Cardiac fibroblast (primary cell): Measurements from ENCODE around the gene STYXL1.

Experiments
- DNase-seq, 2 donors: peaks; one replicate each; pipeline versions ENCODE4 v3.0.0 to v3.0.0-alpha.2; 2010; ENCODE audit warnings: low read depth in 2 of 2
- H3K4me3 ChIP-seq, 2 donors: replicated peaks in 1 of 2; 1 replicate in 1 of 2; 2 replicates in 1 of 2; pipeline ENCODE4 v1.5.1; 2011; ENCODE audit warnings: low read depth in 2 of 2, low read length in 2 of 2, mild to moderate bottlenecking in 2 of 2, moderate library complexity in 1 of 2
- CTCF ChIP-seq: IDR thresholded peaks from one replicate; pipeline ENCODE4 v1.5.1; 2011; ENCODE audit warnings: low read depth, mild to moderate bottlenecking, low read length, inconsistent platforms

STYXL1 gene

GRCh38 chr7:75987026-75987804, 60.6 kb downstream of the STYXL1 start:
- no peak overlapping the region for H3K4me3 ChIP-seq
- DNase-seq = no peak
- no peak for TF ChIP-seq CTCF

GRCh38 chr7:75986147-75986781, 61.5 kb downstream of the STYXL1 start:
- no peak overlapping the region for H3K4me3 ChIP-seq
- no peak for DNase-seq
- TF ChIP-seq CTCF = no peak

- DNase-seq = no peak
- TF ChIP-seq CTCF = no peak
- no peak overlapping the region for H3K4me3 ChIP-seq
Measured at GRCh38 chr7:75985518-75986146, 62.2 kb downstream of the STYXL1 start.

- no peak for DNase-seq
- no peak overlapping the region for H3K4me3 ChIP-seq
- no peak for TF ChIP-seq CTCF
Measured at GRCh38 chr7:75985009-75985517, 62.7 kb downstream of the STYXL1 start.

- no peak for TF ChIP-seq CTCF
- no peak for DNase-seq
Measured at GRCh38 chr7:75984130-75985008, 63.4 kb downstream of the STYXL1 start.

GRCh38 chr7:75983471-75984129, 64.2 kb downstream of the STYXL1 start:
- no peak for TF ChIP-seq CTCF
- no peak for DNase-seq
- H3K4me3 ChIP-seq = no peak overlapping the region

More at GRCh38 chr7:75984130-75985008, 63.4 kb downstream of the STYXL1 start:
- no peak overlapping the region for H3K4me3 ChIP-seq
